HG03354 (cell line): ENCODE results near the gene FBXW11.
"Not testable (repeated sequence)": the region's sequence is repeated elsewhere in the genome, so short reads cannot be mapped to it uniquely, and the experiment has no call there.

Source experiments
- ATAC-seq: cut with Tn5 transposase; IDR thresholded peaks from one replicate; pipeline ENCODE4 v1.9.1; 2021; ENCODE audit warnings: mild to moderate bottlenecking; ENCODE audit not compliant: unreplicated experiment, poor library complexity, severe bottlenecking

The FBXW11 gene

DNA sequence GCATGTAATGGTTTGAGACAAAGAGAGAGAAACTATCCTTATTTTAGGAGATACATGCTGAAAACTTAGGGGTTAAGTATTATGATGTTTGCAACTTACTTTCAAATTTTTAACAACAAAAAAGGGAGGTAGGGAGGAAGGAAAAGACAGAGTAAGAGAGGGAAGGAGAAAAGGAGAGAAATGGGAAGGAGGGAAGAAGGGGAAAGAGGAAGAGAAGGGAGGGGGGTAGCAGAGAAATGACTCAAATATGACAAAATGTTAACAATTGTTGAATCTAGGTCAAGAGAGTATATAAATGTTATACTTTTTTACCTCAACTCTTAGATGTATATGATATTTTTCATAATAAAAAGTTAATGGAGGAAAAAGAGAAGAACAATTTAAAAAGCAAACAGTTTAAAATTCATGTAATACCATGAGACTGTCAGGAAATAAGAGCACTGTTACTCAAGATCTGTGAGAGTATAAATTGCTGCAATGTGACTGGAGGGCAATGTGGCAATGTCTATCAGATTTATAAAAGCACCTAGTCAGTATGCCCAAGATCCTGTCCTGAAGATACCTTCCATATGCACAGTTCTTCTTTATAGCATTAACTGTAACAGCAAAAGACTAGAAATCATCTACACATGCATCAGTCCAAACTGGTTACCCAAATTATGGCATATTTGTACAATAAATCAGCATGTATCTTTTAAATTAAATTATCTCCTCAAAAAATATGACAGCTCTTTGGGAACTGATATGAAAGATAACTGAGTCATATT lies 16.3 kb downstream of the FBXW11 start:
- ATAC-seq: no peak

DNA sequence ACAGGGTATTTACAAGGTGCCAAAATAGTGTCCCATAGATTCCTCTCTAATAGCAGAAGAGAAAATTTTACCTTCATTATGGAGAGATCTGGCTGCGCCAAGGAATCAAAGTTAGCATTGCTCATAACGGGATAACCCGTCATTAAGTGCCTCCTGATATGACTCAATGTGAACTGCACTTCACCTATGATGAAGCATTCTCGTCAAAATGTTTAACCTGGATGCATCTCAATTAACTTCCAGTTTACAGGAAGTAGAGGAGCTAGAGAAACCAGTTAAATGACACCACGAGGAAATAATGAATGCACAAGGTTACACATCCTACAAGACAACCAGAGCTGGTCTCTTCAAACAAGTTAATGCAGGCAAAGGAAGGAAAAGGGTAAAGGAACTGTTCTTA lies 17.2 kb downstream of the FBXW11 start:
- ATAC-seq: peak; percentile 78

DNA sequence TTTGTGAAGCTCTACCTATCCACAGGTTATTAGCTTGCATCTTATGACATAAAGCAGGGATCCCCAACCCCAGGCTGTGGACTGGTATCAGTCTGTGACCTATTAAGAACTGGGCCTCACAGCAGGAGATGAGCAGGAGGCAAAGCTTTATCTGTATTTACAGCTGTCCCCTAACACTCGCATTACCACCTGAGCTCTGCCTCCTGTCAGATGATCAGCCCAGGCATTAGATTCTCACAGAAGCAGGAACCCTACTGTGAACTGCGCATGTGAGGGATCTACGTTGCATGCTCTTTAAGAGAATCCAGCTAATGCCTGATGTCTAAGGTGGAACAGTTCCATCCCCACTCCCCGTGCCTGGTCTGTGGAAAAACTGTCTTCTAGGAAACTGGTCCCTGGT lies 19.7 kb downstream of the FBXW11 start:
- ATAC-seq: no peak

DNA sequence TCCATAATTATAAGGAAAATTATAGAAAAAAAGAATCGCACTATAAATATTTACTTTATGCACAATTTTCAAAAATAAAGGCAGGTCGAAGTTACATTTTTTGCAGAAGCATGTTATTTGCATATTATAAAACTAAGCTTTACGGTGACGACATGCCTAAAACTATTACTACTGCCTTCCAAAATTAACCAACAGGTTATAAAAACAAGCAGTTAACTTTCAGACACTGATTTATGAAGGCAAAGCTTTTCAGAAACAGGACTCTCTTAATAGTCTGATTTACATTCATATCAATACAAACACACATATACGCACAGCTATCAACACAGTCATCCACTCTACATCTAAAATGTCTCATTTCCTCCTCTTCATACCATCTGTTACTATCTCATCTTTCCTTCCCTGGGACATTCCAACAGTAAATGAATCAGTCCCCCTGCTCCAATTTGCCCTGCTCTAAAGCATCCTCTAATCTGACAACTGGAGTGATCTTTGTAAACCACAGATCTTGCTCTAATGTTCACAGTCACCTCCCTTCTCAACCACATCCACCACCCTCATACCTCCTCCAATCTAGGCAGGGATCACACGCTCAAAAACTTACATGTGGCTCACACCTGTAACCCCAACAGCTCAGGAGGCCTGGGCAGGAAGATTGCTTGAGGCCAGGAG lies 21.6 kb downstream of the FBXW11 start:
- ATAC-seq: peak; percentile 46

DNA sequence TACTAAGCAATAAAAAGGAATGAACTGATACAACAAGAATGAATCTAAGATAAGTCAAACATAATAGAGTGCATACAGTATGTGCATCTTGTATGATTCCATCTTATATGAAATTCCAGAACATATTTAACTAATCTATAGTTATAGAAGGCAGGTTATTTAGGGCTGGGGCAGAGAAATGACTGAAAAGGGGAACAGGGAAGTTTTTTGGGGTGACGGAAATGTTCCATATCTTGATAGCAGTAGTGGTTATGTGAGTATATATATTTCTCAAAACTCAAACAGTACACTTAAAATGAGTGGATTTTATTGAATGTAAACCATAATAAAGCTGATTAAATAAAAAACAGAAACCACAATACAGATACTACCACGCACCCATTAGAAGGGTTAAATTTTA lies 24.6 kb downstream of the FBXW11 start:
- no peak for ATAC-seq

DNA sequence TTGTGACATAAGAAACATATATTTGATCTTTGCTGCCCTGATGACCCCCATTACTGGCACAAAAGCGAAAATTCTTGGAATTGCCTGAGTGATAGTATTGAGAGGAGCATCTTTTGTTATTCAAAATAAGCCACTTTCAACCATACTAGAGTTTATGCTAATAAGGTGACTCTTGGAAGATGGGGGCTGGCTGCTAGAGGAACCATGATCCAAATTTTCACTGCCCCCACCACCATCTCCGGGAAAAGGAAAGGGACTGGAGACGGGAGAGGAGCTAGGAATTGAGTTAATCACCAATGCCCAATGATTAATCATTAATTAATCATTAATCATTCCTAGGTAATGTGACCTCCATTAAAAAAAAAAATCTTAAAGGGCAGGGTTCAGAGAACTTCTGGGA lies 25.6 kb downstream of the FBXW11 start:
- no peak for ATAC-seq

DNA sequence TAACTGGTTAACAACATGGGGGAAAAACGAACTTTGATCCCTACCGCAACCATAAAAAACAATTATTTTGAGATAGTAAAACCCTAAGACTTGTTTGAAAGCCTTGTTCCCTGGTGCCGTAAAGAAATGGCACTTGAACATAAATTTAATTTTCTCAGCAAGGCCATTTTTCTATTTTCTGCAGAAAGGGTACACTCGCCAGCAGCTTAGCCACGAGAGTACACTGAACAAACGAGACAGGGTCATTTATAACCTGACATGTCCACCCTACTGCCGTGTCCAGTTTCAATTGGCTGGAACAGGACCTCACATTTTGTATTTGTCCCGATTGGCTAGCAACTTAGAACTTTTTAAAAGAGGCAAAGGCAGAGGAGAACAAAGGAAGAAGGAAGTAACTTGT lies 26.8 kb downstream of the FBXW11 start:
- no peak for ATAC-seq

DNA sequence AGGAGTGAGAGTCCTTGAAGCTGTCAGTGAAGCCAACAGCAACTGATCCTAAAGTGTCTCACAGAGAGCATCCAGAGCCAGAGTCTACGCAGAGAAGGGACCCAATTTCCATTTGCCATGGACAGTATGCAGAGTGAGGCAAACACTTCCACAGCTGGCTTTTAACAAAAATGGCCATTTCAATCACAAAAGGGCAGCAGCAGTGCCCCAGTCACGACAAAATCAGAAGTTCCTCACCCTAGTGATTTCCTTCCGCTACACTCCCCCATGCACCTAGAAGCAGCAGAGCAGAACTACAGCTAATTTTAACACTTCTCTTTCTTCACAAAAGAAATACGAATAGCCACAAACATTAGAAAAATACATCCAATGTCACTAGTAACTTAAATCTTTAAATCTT lies 27.9 kb downstream of the FBXW11 start:
- peak; percentile 67 for ATAC-seq

DNA sequence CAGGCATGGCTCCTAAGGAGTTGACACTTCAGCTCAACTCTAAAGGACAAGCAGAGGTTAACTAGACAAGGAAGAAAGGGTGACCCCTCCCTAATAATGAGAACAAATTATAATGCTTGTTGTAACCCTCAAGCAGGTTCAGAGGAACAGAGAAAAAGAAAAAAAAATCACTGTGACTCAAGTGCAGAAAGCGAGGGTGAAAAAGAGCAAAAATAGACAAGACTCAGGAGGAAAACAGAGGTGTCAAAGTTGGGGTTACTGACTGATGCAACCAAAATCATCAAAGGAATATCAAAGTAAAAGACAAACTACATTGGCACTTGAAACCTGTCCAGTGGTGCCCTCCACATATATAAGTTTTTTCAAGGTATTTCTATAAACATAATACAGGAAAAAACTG lies 28.4 kb downstream of the FBXW11 start:
- peak; percentile 9 for ATAC-seq

DNA sequence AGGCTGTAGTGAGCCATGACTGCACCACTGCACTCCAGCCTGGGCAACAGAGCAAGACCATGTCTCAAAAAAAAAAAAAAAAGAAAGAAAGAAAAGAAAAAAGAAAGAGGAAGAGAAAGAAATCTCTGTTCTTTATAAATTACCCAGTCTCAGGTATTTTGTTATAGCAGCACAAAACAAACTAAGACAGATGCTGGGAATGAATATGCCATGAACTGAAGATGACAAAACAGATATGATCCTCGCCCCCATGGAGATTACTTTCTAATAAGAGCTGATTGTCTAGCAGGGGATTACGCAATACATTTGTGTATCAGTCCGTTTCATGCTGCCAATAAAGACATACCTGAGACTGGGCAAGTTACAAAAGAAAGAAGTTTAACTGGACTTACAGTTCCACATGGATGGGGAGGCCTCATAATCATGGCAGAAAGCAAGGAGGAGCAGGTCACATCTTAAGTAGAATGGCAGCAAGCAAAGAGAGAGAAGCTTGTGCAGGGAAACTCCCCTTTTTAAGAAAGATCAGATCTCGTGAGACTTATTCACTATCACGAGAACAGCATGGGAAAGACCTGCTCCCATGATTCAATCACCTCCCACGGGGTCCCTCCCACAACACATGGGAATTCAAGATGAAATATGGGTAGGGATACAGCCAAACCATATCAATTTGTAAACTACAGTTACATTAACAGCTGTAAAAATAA lies 29.0 kb downstream of the FBXW11 start:
- not testable (repeated sequence) for ATAC-seq

DNA sequence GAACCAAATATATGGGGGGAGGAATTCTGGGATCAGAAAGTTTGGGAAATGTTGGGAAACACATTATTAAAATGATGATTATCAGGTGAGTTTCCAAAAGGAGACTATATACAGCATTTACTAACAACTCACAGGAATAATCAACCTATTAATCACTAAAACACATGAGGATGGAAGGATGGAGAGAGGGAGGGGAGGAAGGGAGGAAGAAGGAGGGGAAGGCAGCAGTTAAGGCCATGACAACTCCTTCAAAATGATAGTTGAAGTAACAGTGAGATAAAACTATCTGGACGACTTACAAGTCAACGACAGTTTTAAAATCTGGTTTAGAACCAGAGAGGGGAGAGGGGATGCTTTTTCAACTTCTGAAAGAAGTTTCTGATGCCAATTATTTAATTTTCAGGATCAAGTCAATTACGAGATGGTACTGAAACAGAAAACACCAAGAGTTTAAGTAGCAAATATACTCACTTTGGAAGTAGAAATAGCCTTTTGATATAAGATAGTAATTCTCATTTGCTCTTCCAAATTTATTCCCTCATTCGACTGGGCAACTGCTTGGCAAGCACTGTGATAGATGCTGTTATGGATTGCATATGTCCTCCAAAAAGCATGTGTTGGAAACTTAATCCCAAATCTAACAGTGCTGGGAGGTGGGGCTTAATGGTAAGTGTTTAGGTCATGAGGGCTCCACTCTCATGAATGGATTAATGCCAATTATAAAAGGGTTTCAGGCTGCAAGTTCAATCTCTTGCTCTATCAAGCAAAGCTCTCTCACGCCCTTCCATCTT lies 30.4 kb downstream of the FBXW11 start:
- no peak for ATAC-seq

DNA sequence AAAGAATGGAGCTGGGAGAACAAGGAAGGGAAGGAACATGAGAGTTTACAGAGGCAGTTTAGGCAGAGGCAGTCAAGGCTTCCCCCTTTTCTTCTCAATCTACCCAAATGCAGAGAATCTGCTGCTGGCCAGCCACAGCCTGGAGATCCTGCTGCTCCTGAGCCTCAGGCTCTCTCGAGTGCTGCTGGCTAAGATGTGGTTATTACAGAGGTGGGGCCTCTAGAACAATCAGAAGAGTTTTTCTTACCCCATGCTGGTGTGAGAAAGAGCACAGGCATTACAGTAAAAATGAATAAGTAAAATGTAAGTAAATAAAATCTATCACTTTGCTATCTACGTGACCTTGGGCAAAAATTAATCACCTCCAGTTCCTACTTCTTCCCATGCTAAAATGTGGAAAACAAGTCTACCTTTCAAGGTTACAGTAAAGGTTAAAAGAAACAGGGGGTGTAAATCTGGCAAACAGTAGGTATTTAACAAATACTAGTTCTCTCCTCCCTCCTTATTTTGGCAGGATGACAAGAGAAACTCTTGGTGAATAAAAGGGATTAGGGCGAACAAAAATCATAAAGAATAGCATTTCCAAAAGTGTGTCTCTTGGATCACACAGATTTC lies 31.1 kb downstream of the FBXW11 start:
- ATAC-seq: no peak

DNA sequence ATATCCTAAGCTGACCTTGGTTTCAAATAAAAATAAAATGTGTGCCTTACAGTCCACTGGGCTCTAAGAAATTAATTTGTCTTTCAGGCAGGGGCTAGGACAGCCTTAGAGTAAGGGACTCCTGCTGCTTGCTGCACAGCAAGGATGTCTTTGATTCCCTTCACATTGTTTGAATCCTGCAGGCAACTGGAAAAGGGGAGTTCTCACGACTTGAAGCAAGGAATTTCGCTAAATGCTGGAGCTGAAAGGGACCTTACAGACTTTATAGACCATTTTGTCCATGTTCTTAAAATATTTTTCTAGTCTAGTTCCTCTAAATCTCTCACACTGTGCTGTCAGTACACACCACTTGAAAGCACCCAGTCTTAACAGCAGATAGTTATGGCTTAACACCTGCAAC lies 35.6 kb downstream of the FBXW11 start:
- ATAC-seq: no peak

DNA sequence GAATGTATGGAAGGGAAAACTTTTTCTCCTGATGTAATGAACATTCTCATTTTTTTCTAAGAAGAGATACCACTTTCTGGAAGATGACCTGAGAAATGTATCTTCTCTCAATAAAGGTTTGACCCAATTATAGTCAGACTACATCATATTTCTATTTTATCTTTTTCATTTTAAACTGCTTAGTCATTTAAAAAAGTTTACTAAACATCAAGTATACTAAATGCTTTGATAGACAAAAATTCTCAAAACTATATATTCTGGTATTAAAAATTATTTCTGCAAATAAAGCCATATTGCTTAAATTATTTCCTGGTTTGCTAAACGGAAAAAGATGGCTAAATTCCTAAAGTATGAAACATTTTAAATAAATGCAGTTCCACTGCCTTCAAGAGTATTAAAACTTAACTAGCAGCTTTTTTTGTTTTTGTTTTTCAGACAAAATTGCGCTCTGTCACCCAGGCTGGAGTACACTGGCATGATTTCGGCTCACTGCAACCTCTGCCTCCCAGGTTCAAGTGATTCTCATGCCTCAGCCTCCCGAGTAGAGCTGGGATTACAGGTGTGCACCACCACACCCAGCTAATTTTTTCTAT lies 37.1 kb downstream of the FBXW11 start:
- ATAC-seq: no peak

DNA sequence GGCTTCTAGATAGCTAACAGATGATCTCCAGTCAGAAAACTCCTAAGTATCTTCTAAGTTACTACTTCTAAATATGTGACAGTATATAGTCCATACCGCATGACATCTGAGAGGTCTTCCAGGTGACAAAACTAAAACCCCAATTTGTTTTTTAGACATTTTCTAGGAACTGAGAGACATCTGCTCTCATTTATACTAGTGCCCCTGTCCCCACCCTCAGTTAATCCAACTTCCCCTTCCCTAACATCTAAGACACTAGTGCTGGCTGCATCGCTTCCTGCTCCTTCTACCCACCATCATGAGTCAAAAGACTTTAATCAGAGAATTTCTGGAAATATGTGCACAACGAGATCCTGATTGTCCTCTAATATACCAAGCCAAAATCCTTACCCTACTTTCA lies 37.9 kb downstream of the FBXW11 start:
- peak; percentile 58 for ATAC-seq

DNA sequence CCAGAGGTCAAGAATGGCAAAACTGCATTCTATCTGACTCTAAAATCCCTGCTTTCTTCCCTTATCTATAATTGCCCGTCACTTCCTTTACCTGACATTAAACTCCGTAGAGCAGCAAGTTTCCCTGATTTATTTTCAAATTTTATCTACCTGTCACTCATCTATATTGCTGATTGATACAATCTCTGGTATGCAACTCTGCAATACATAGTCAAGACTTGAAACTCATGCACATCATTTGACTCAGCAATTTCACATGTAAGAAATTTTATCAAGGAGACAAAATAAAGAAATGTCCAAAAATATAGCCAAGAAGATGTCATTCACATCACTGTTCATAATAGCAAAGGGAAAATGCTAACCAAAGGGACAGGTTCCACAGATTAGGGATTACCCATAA lies 39.5 kb downstream of the FBXW11 start:
- ATAC-seq: no peak

DNA sequence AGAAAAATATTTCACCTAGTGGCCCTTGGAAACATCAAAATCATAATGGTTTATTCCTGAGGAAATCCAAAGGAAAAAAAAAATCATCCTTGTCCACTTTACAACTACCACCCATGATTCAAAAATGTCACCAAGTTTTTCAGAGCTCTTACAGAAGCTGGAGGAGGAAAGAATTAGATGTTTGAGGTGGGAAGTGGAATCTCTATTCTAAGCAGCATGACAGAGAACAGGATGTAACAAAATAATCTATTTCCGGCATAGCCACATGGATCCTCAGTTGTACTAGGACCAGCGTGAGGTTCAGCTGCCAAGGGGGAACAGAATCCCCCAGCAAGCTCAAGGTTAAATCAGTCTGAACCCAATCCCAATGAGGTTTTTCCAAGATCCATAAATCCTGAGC lies 40.2 kb downstream of the FBXW11 start:
- ATAC-seq: peak; percentile 37

DNA sequence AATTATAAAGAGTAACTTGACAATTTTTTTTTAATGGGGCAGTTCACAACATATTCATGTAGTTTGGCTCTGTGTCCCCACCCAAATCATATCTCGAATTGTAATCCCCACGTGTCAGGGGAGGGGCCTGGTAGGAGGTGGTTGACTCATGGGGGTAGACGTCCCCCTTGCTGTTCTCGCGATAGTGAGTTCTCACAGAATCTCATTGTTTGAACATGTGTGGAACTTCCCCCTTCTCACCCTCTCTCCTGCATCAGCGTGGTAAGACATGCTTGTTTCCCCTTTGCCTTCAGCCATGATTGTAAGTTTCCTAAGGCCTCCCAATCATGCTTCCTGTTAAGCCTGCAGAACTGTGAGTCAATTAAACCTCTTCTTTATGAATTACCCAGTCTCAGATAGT lies 40.7 kb downstream of the FBXW11 start:
- ATAC-seq: no peak

DNA sequence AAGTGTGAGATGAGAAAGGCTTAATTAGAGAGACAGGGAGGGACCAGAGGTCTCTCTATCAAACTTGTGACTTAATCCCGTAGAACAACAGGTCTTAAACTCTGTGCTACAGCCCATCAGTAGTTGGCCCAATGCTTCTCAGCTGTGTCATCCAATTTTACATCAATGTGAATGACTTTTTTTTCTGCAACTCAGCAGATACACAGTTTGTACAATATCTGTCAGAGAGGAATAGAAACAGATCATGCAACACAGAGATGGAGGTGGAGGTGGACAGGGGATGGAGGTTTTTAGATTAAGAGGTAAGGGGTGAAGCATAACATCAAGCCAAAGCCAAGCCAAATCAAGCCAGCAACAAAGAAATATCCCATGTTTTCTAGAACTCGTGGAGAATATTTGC lies 43.0 kb downstream of the FBXW11 start:
- ATAC-seq: no peak
